A673 (cell line): ENCODE results near the gene CCDC120. TPM values are rescaled to one million over a fixed set of nuclear protein-coding genes. Genes with fewer than 3 reads are reported as not detected.

Experiments used
- BruUV-seq: library from RNA; stranded (reverse); fragments of 400-500 nt; replicated peaks from 2 replicates; lab custom pipeline; 2021; lab: Mats Ljungman, UMichigan
- CTCF ChIA-PET: fragments of 300-600 bp; sonication (Branson Sonifier 250); formaldehyde crosslinking; loops from one replicate; lab custom pipeline; 2022; ENCODE audit warnings: antibody characterized with exemption; lab: Charles Lee
- POLR2A ChIA-PET: fragments of 300-600 bp; sonication (Branson Sonifier 250); formaldehyde crosslinking; loops from one replicate; lab custom pipeline; 2022; ENCODE audit warnings: antibody characterized with exemption; ENCODE audit not compliant: low non-redundant PET; lab: Charles Lee
- DNase-seq: peaks from one replicate; pipeline ENCODE4 v3.0.0-alpha.2; 2015; ENCODE audit warnings: low spot score
- H3K27ac ChIP-seq: fragments of 200-600 bp; sonication (generic); 2 replicates; pipeline ENCODE4 v1.5.1; 2016; ENCODE audit warnings: mixed run types, low read depth, mild to moderate bottlenecking, mixed read lengths, antibody characterized with exemption, low read length; ENCODE audit not compliant: poor library complexity, severe bottlenecking
- H3K27me3 ChIP-seq: fragments of 200-600 bp; sonication (generic); replicated peaks from 2 replicates; pipeline ENCODE4 v1.6.1; 2017; ENCODE audit warnings: mixed run types, low read depth, mild to moderate bottlenecking, mixed read lengths, antibody characterized with exemption, low read length; ENCODE audit not compliant: insufficient read depth, poor library complexity
- H3K36me3 ChIP-seq: fragments of 200-600 bp; sonication (generic); 2 replicates; pipeline ENCODE4 v1.6.1; 2016; ENCODE audit warnings: mixed run types, mild to moderate bottlenecking, mixed read lengths, antibody characterized with exemption, low read length; ENCODE audit not compliant: insufficient read depth, poor library complexity, severe bottlenecking
- H3K4me1 ChIP-seq: fragments of 200-600 bp; sonication (generic); 2 replicates; pipeline ENCODE4 v1.6.1; 2017; ENCODE audit warnings: mixed run types, mild to moderate bottlenecking, mixed read lengths, antibody characterized with exemption, low read length; ENCODE audit not compliant: insufficient read depth, poor library complexity, severe bottlenecking
- H3K4me3 ChIP-seq: fragments of 200-600 bp; sonication (generic); 2 replicates; pipeline ENCODE4 v1.5.1; 2016; ENCODE audit warnings: low read depth, mixed run types, mild to moderate bottlenecking, mixed read lengths, low read length; ENCODE audit not compliant: poor library complexity, severe bottlenecking
- H3K9me3 ChIP-seq: fragments of 200-600 bp; sonication (generic); 2 replicates; pipeline ENCODE4 v1.6.1; 2016; ENCODE audit warnings: mixed run types, low read depth, mild to moderate bottlenecking, mixed read lengths, antibody characterized with exemption, low read length; ENCODE audit not compliant: poor library complexity, severe bottlenecking
- CTCF ChIP-seq: fragments of 300-800, 200-600 bp; sonication (generic); conservative IDR thresholded peaks from 2 replicates; pipeline ENCODE4 v1.5.1; 2017; ENCODE audit warnings: low read depth, mild to moderate bottlenecking, antibody characterized with exemption, low read length, moderate library complexity, mixed read lengths
- EZH2 ChIP-seq: fragments of 200-600 bp; sonication (generic); IDR thresholded peaks from 2 replicates; pipeline ENCODE4 v1.6.1; 2017; ENCODE audit warnings: borderline replicate concordance, low read depth, mild to moderate bottlenecking, mixed read lengths, antibody characterized with exemption, low read length; ENCODE audit not compliant: poor library complexity, severe bottlenecking
- intact Hi-C: fragments of 100-400 bp; cut with micrococcal nuclease; formaldehyde crosslinking; loops from one replicate; pipeline ENCODE4 v1.10.0; 2022; ENCODE audit not compliant: unreplicated experiment
- total RNA-seq: library from RNA; stranded (reverse); gene quantifications from 2 replicates; pipeline ENCODE4 v1.2.3, GENCODE V29; 2021

The CCDC120 gene
- total RNA-seq, 1 experiment from 2014 or later = 13.0 TPM

- DNase-seq = no peak
- Histone ChIP-seq H3K36me3 (no peaks in the 10 kb centered on the region), H3K4me3 (no peak overlapping the region), H3K9me3 (no peaks in the 10 kb centered on the region), H3K4me1 (no peaks in the 10 kb centered on the region), H3K27me3 (no peaks in the 10 kb centered on the region), H3K27ac (no peak overlapping the region)
- no TSS peak for BruUV-seq
- ChIA-PET CTCF (no interaction called here), POLR2A (no interaction called here)
- TF ChIP-seq CTCF = no peak
- TF ChIP-seq EZH2 = no peak
- intact Hi-C loops = no loop called here
Measured at GRCh38 chrX:49059681-49060085, 884 bp downstream of the CCDC120 start.

DNA sequence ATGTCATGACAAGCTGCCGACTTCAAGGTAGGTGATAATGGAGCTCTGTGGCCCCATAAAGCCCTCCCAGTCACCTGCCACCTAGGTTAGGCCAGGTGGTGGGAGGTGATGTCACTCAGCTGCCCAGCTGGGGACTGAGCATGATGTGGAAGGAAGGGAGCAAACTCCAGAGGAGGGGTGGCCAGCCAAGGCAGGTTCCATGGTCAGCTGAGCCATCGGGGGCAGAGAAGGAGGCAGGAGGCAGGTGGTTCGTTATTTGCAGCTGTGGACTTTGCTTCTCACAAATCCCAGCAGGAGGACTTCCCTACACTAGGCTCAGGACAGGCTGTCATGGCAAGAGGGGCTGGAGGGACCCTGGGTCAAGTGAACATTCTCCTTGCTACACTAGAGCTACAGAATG, 2.1 kb downstream of the CCDC120 start:
- DNase-seq = no peak
- Histone ChIP-seq H3K27me3 (no peaks in the 10 kb centered on the region), H3K36me3 (no peaks in the 10 kb centered on the region), H3K9me3 (no peaks in the 10 kb centered on the region), H3K4me1 (no peaks in the 10 kb centered on the region), H3K27ac (no peak overlapping the region), H3K4me3 (no peak overlapping the region)
- ChIA-PET POLR2A (no interaction called here), CTCF (no interaction called here)
- BruUV-seq = no TSS peak
- TF ChIP-seq EZH2 (no peak), CTCF (no peak)
- intact Hi-C loops = no loop called here

DNA sequence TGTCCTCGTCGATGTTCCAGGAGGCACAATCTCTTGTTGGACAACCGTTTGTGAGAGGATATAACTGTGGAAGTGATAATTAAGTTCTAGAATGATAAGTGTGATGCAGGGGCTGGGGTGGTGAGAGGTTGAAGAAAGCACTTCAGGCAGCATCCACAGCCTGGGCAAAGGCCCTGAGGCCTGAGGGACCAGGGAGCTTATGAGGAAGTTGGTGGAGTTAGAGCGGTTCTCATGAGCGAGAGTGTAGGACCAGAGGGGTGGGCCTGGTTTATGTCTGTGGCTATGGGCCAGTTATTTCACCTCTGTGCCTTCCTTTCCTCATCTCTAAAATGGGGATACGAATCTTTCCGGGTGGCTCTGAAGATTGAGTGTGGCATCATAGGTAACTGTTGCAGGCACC, 2.7 kb downstream of the CCDC120 start:
- no TSS peak for BruUV-seq
- intact Hi-C loops = no loop called here
- DNase-seq = no peak
- H3K4me1 ChIP-seq = no peaks in the 10 kb centered on the region
- no peak overlapping the region for H3K27ac ChIP-seq
- TF ChIP-seq EZH2 (no peak), CTCF (no peak)
- no peak overlapping the region for H3K4me3 ChIP-seq
- no peaks in the 10 kb centered on the region for H3K27me3 ChIP-seq
- CTCF ChIA-PET = no interaction called here
- no peaks in the 10 kb centered on the region for H3K36me3 ChIP-seq
- POLR2A ChIA-PET = no interaction called here
- H3K9me3 ChIP-seq = no peaks in the 10 kb centered on the region
